ENCODE measurements around the gene SLC7A14.

Gene SLC7A14

DNA sequence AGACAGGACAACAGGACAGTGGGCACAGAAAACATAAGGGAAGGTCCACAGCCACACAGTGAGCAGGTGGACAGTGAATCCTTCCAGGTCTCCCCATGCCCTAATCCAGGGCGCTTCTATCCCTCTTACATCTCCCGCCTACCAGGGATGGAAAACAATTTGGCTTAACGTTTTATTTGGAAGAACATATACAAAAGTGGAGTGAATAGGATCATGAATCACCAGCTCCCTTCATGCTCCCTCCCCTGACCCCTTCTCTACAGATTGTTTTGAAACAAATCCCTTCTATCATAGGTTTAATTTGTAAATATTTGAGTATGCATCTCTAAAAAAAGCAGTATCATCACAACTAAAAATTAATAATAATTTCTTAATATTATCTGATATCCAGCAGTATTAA is 114.7 kb downstream of the SLC7A14 start:
- WGBS, 2 experiments (ENCODE audit: insufficient coverage in 2 of 2) = no CpG with 5 or more reads among the region's 3 CpGs
- Histone ChIP-seq H3K4me1 (ENCODE audit: control insufficient read depth, insufficient read depth, low read length, poor library complexity, severe bottlenecking) (no peaks in the 10 kb centered on the region), H3K4me3 (ENCODE audit: extremely low read depth, insufficient read depth, low read length, poor library complexity, severe bottlenecking) (no peak overlapping the region), H3K36me3 (ENCODE audit: control insufficient read depth, insufficient read depth, low read length) (no peaks in the 10 kb centered on the region), H3K9me3 (ENCODE audit: control insufficient read depth, low read length) (no peaks in the 10 kb centered on the region), H3K27ac (ENCODE audit: low read depth, low read length, severe bottlenecking) (no peak overlapping the region)

DNA sequence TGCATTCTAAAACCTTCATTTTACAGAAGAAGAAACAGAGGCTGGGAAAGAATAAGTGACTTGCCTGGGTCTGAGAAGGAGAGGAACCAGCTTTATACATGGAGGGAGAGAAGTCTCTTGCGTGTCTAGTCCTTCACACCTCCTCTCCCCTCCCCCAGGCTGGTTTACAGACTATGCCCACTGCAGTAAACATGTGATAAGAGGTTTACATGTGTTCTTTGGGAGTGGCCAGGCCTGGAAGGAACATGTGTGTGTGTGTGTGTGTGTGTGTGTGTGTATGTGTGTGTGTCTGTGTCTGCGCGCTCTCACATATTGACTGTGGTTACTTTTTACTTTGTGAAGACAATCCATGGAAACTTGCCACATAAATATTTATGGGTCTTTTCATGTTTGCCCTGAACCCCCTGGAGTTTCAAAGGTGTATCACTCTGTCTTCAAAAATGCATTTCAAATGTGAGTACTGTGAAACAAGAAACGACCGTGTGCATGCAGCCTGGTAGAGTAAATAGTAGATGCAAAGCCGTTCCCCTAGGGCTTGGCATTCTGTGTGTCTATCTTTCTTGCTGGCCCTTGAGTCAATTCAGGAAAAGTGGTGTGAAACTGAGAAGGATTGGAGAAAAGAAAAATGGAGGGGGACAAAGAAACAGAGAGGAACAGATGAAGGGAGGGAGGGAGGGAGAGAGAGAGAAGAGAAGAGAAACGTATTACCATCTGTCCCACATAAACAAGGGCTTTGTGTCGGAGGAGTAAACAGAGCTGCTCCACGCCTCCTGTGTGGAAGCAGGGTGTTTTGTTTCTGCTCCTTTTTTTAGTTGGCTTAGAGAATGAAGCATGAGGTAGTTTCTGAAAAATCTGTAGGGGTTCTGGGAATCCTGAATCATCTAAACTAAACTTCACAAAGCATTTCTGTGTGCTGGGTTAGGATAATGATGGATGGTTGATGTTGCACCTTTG is 115.5 kb downstream of the SLC7A14 start:
- H3K36me3 ChIP-seq (ENCODE audit: control insufficient read depth, insufficient read depth, low read length) = no peaks in the 10 kb centered on the region
- no peak overlapping the region for H3K4me3 ChIP-seq (ENCODE audit: extremely low read depth, insufficient read depth, low read length, poor library complexity, severe bottlenecking)
- H3K27ac ChIP-seq (ENCODE audit: low read depth, low read length, severe bottlenecking) = no peak overlapping the region
- WGBS, 2 experiments (ENCODE audit: insufficient coverage in 2 of 2) = 68 to 70% methylated on average over 4 to 5 of the region's 9 CpGs
- H3K9me3 ChIP-seq (ENCODE audit: control insufficient read depth, low read length) = no peaks in the 10 kb centered on the region
- no peaks in the 10 kb centered on the region for H3K4me1 ChIP-seq (ENCODE audit: control insufficient read depth, insufficient read depth, low read length, poor library complexity, severe bottlenecking)

DNA sequence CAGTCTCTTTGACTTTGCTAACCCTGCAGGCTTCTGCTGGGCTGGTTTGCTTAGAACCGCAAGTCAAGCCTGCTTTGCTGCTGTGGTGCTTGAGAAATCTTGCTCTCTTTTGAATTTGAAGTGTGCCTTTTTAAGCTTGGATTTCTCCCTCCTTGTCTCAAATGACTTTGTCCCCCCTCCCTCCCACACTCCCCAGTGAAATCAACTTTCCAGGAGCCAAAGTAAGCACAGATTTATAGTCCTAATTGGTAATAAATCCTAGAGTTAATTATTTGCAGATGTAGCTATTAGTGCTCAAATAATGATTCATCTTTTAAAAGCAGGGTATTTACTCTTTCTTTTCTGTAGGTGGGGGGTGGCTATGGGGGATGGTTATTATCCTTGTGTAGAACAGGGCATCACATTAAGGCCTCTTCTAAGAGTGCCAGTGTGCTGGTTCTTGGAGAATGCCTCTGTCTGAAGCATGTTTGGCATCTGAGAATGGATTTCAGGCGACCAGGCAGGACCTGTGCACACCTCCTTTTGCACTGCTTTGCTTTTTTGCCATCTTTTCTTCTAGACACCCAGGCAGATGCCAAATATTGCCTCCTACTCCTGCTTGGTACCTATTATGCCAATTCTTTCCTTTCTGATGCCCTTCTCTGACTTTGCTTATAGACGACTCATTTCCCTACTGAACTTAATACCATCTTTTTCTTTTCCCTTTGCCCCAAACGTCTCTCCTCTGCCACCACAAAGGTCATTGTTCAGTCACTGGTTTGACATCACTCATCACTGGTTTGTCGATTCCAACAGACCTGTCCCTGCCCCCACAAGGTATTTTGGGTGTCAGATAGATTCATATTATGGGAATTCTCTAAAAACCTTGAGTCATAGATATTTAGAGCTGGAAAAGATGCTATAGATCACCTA is 116.5 kb downstream of the SLC7A14 start:
- Histone ChIP-seq H3K27ac (ENCODE audit: low read depth, low read length, severe bottlenecking) (no peak overlapping the region), H3K4me3 (ENCODE audit: extremely low read depth, insufficient read depth, low read length, poor library complexity, severe bottlenecking) (no peak overlapping the region), H3K9me3 (ENCODE audit: control insufficient read depth, low read length) (no peaks in the 10 kb centered on the region), H3K4me1 (ENCODE audit: control insufficient read depth, insufficient read depth, low read length, poor library complexity, severe bottlenecking) (no peaks in the 10 kb centered on the region), H3K36me3 (ENCODE audit: control insufficient read depth, insufficient read depth, low read length) (no peaks in the 10 kb centered on the region)
- 86 to 88% methylated on average over 2 to 3 of the region's 5 CpGs for WGBS, 2 experiments (ENCODE audit: insufficient coverage in 2 of 2)

DNA sequence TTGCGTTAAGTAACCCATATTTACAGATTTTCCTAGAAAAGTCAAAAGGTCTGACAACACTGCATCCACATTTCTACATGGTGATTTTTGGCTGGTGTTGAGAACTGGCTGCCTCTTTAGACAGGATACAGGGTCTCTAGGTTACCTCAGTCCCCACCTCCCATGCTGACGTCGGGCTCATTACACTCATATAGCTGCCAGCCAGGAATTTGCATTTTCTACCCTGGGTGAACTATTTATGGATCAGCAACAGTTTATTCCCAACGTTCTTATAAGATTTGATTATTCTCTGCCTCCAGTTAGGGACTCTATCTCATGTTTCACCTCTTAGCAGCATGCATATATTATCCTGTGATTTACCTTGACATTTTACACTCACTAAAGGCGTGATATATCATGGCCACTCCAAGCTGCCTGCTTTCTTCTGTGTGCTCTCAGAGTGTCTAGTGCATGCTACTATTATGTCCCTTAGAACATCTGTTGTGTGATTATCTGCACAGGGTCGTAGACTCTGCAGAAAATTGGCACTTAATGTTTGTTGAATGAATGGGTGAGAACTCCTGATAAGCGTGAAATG is 118.2 kb downstream of the SLC7A14 start:
- Histone ChIP-seq H3K4me3 (ENCODE audit: extremely low read depth, insufficient read depth, low read length, poor library complexity, severe bottlenecking) (no peak overlapping the region), H3K9me3 (ENCODE audit: control insufficient read depth, low read length) (no peaks in the 10 kb centered on the region)
- 80 to 87% methylated on average over 5 of the region's 7 CpGs for WGBS, 2 experiments (ENCODE audit: insufficient coverage in 2 of 2)

DNA sequence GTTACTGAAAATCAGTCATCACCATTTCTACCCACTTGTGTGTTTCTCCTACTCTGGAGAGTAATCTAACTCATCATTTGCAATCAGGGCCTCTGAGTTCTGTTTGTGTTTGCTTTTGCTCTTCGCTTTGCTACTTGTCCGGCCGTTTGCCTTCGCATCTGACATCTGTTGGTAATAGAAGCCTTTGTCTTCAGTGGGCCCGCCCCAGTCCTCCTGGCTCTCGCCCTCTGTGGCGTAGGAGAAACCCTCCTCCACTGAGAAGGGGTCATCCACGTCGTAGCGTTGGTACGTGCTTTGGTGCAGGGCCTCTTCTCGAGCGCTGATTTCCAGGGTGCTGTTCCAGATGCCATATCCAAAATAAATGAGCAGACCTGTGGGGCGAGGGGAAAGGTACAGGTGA is 118.9 kb downstream of the SLC7A14 start:
- Histone ChIP-seq H3K4me3 (ENCODE audit: extremely low read depth, insufficient read depth, low read length, poor library complexity, severe bottlenecking) (no peak overlapping the region), H3K27ac (ENCODE audit: low read depth, low read length, severe bottlenecking) (no peak overlapping the region), H3K36me3 (ENCODE audit: control insufficient read depth, insufficient read depth, low read length) (no peaks in the 10 kb centered on the region), H3K9me3 (ENCODE audit: control insufficient read depth, low read length) (no peaks in the 10 kb centered on the region), H3K4me1 (ENCODE audit: control insufficient read depth, insufficient read depth, low read length, poor library complexity, severe bottlenecking) (no peaks in the 10 kb centered on the region)
- 71 to 75% methylated on average over 11 of the region's 14 CpGs for WGBS, 2 experiments (ENCODE audit: insufficient coverage in 2 of 2)

More for the DNA sequence above, 118.2 kb downstream of the SLC7A14 start:
- H3K4me1 ChIP-seq (ENCODE audit: control insufficient read depth, insufficient read depth, low read length, poor library complexity, severe bottlenecking) = no peaks in the 10 kb centered on the region
- H3K27ac ChIP-seq (ENCODE audit: low read depth, low read length, severe bottlenecking) = no peak overlapping the region
- H3K36me3 ChIP-seq (ENCODE audit: control insufficient read depth, insufficient read depth, low read length) = no peaks in the 10 kb centered on the region

DNA sequence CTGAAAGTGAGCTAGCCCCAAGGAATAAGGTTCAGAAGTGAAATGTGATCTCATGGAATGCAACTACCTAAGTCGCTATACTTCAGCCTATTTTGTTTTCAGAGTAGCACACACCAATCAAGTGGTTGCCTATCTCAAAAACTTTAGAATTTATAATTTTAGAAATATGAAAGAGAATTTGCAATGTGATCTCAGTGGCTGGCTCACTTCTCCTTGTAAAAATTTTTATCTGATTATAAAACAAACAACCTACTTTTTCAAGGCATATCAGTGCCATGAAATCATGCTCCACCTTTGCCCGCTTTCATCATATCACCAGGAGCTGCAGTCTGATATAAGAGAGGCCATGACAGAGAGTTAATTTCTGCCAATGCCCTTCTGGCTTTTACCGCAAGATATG is 119.9 kb downstream of the SLC7A14 start:
- Histone ChIP-seq H3K36me3 (ENCODE audit: control insufficient read depth, insufficient read depth, low read length) (no peaks in the 10 kb centered on the region), H3K4me3 (ENCODE audit: extremely low read depth, insufficient read depth, low read length, poor library complexity, severe bottlenecking) (no peak overlapping the region), H3K9me3 (ENCODE audit: control insufficient read depth, low read length) (no peaks in the 10 kb centered on the region), H3K4me1 (ENCODE audit: control insufficient read depth, insufficient read depth, low read length, poor library complexity, severe bottlenecking) (no peaks in the 10 kb centered on the region), H3K27ac (ENCODE audit: low read depth, low read length, severe bottlenecking) (no peak overlapping the region)
- 100% methylated on average over 1 of the region's 3 CpGs for WGBS, 2 experiments (ENCODE audit: insufficient coverage in 2 of 2)

DNA sequence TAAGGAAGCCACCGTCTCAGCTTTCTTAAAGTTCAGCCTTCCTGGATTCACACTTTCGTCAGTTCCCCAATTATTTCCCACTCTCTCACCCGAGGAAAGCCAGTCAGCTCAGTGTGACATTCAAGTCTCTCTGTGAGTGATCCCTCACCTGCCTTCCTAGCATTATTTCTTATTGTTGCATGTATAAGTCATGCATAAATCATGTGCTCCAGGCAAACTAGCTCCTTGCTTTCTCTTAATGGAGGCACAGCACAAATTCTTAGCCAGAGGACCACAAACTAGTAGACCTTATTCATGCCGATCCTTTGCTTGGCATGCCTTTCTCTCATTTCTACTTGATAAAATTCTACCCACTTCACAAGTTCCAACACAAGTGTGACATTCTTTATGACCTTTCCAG is 122.9 kb downstream of the SLC7A14 start:
- H3K36me3 ChIP-seq (ENCODE audit: control insufficient read depth, insufficient read depth, low read length) = no peaks in the 10 kb centered on the region
- no peak overlapping the region for H3K27ac ChIP-seq (ENCODE audit: low read depth, low read length, severe bottlenecking)
- H3K9me3 ChIP-seq (ENCODE audit: control insufficient read depth, low read length) = no peaks in the 10 kb centered on the region
- no peaks in the 10 kb centered on the region for H3K4me1 ChIP-seq (ENCODE audit: control insufficient read depth, insufficient read depth, low read length, poor library complexity, severe bottlenecking)
- 58 to 71% methylated on average over 3 of the region's 4 CpGs for WGBS, 2 experiments (ENCODE audit: insufficient coverage in 2 of 2)
- H3K4me3 ChIP-seq (ENCODE audit: extremely low read depth, insufficient read depth, low read length, poor library complexity, severe bottlenecking) = no peak overlapping the region

DNA sequence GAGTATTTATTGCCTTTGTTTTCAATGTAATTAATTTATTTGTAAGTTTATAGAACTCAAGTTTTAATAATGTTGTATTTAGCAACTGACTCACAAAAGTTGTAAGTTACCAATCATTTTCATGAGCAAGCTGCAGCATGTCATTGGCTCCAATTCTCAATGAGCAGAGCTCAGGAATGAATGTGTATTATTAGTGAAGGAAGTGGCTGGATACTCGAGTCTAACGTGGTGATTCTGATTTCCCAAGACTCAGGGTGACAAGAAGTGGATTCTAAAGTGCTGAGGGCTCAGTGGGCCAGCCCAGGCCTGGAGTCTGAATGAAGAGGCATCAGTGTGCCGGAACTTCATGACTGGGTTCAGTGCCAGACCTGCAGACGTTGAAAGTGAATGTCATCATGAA is 127.6 kb downstream of the SLC7A14 start:
- Histone ChIP-seq H3K9me3 (ENCODE audit: control insufficient read depth, low read length) (no peaks in the 10 kb centered on the region), H3K27ac (ENCODE audit: low read depth, low read length, severe bottlenecking) (no peak overlapping the region), H3K4me3 (ENCODE audit: extremely low read depth, insufficient read depth, low read length, poor library complexity, severe bottlenecking) (no peak overlapping the region), H3K36me3 (ENCODE audit: control insufficient read depth, insufficient read depth, low read length) (no peaks in the 10 kb centered on the region), H3K4me1 (ENCODE audit: control insufficient read depth, insufficient read depth, low read length, poor library complexity, severe bottlenecking) (no peaks in the 10 kb centered on the region)
- WGBS, 2 experiments (ENCODE audit: insufficient coverage in 2 of 2) = 85 to 94% methylated on average over 4 of the region's 4 CpGs

DNA sequence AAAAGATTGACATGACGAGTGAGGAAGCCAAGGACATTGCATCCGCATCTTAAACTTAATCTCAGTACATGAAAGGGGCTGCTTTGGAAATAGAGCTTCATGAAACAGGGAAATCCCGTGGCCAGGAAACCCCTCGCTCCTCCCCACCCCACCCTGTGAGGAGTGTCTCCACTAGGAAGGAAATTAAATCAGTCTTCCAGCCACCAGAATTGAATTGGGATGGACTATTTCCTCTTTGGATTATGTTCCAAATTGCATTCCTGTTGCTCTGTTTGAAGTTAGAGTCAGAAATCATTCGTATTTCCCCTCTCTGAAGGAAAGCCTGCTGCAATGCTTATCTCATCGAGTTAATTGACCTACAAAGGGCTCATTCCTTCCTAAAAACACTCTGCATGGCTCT is 131.4 kb downstream of the SLC7A14 start:
- Histone ChIP-seq H3K9me3 (ENCODE audit: control insufficient read depth, low read length) (no peaks in the 10 kb centered on the region), H3K4me1 (ENCODE audit: control insufficient read depth, insufficient read depth, low read length, poor library complexity, severe bottlenecking) (no peaks in the 10 kb centered on the region), H3K36me3 (ENCODE audit: control insufficient read depth, insufficient read depth, low read length) (no peaks in the 10 kb centered on the region), H3K27ac (ENCODE audit: low read depth, low read length, severe bottlenecking) (no peak overlapping the region), H3K4me3 (ENCODE audit: extremely low read depth, insufficient read depth, low read length, poor library complexity, severe bottlenecking) (no peak overlapping the region)
- WGBS, 2 experiments (ENCODE audit: insufficient coverage in 2 of 2) = no CpG with 5 or more reads among the region's 6 CpGs

DNA sequence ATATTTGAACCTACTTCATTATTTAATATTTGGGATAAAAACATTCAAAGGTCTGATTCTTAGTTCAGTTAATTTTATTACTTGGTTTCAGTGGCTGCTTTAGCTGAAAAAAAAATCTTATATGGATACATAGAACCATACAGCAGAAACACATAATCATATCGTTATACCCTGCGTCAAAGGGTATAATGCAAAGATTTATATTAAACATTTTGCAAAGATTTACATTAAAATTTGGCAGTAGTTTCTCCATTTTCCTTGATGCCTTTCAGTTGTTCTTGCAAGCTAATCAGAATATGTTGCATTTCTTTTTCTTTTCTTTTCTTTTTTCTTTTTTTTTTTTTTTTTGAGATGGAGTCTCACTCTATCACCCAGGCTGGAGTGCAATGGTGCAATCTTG is 135.8 kb downstream of the SLC7A14 start:
- H3K36me3 ChIP-seq (ENCODE audit: control insufficient read depth, insufficient read depth, low read length) = no peaks in the 10 kb centered on the region
- no peak overlapping the region for H3K4me3 ChIP-seq (ENCODE audit: extremely low read depth, insufficient read depth, low read length, poor library complexity, severe bottlenecking)
- H3K27ac ChIP-seq (ENCODE audit: low read depth, low read length, severe bottlenecking) = no peak overlapping the region
- no CpG with 5 or more reads among the region's 2 CpGs for WGBS, 2 experiments (ENCODE audit: insufficient coverage in 2 of 2)
- no peaks in the 10 kb centered on the region for H3K4me1 ChIP-seq (ENCODE audit: control insufficient read depth, insufficient read depth, low read length, poor library complexity, severe bottlenecking)
- H3K9me3 ChIP-seq (ENCODE audit: control insufficient read depth, low read length) = no peaks in the 10 kb centered on the region
